Lower leg skin (tissue), 4 donors: ENCODE measurements around the gene TRIM45. TPM values are rescaled to one million over a fixed set of nuclear protein-coding genes. Genes with fewer than 3 reads are reported as not detected.

Experiments
- DNase-seq, 2 donors: peaks; one replicate each; pipeline ENCODE4 v3.0.0-alpha.2; 2019; ENCODE audit warnings: low spot score in 2 of 2
- H3K4me3 ChIP-seq: fragments of 200-600 bp; sonication (generic); 2 replicates; pipeline ENCODE4 v1.5.1; 2017; ENCODE audit warnings: mild to moderate bottlenecking, low read depth; ENCODE audit not compliant: poor library complexity, severe bottlenecking
- CTCF ChIP-seq, 3 donors: fragments of 450-650 bp; IDR thresholded peaks; one replicate each; pipeline ENCODE4 v1.5.1; 2016; ENCODE audit warnings: antibody characterized with exemption in 3 of 3, mild to moderate bottlenecking in 3 of 3, moderate library complexity in 2 of 3
- POLR2A ChIP-seq, 2 donors: fragments of 450-650 bp; IDR thresholded peaks; one replicate each; pipeline ENCODE4 v1.6.1; 2016 to 2017; ENCODE audit warnings: antibody characterized with exemption in 2 of 2, mild to moderate bottlenecking in 1 of 2, moderate library complexity in 1 of 2
- WGBS, 2 donors: methylation state at CpG; one replicate each; pipeline ENCODE4 v1.1.5; 2018; 5-methylcytosine and 5-hydroxymethylcytosine counted together
- intact Hi-C: fragments of 100-400 bp; cut with DNase I; formaldehyde crosslinking; loops from one replicate; pipeline ENCODE4 v1.15.0; 2023; ENCODE audit warnings: low total_unique reads
- total RNA-seq, 4 donors: library from RNA; depleted of rRNA; stranded (reverse); fragments of >200 nt; gene quantifications; one replicate each; pipeline ENCODE4 v1.1.0, GENCODE V29; 2016

Gene TRIM45
- total RNA-seq, 4 donors from 2014 or later = 0.84 to 3.9 (median 1.8) TPM

DNA sequence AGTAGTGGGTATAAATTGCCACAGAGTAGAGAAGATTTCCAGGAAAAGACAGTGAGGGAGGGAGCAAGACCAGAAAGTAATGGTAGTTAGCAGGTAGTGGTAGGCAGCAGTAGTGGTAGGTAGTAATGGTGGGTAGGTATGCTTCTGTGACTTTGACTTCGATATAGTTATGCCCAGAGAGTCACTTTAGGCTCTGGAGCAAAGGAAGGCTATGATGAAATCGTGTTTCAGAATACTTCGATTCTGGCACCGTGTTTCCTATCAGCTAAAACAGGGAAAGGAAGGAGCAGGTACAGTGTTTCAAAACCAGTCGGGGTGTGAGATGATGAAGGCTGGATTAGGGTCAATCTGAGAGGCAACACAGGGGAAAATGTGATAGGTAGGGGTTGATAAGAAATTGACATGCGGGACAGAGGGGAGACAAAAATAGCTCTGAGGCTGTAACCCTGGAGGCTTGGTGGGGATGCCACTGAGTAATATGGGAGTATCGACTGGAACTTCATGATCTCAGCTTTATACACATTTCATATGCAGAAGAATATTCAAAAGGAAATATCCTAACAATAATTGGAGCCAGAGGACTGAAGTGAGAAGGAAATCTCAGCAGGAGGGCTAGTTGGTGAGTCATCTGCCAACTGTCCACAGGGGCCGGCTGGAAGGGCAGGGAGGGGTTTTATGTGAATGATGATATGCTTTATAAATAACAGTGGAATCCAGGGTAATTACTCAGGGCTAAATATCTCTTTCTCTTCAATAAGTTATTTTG lies 25.2 kb upstream of the TRIM45 start:
- no peak for TF ChIP-seq CTCF (IDR thresholded peaks at IDR 0.05)
- no peak for TF ChIP-seq POLR2A (IDR thresholded peaks at IDR 0.05)
- 66 to 71% methylated on average over 8 of the region's 8 CpGs for WGBS, 2 donors
- no peak overlapping the region for H3K4me3 ChIP-seq
- intact Hi-C loops = no loop called here
- DNase-seq = no peak

DNA sequence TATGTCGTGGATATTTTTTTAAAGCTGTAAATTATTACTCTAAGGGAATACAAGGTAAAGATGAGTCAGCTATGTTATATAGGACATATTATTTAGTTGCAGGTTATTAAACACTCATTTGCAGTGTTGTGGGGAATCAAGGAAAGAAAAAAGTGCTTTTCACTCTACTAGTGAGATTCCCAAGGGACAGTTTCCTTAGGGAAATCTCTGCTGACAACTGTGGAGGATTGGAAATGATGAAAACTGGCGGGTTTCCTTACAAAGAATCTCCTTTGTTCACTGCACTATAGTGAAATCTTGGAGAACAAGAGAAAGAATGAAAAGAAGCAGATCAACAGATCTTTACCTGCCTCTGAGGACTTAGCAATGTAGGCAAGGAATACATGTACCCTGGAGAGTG lies 24.5 kb upstream of the TRIM45 start:
- intact Hi-C loops = no loop called here
- H3K4me3 ChIP-seq = no peak overlapping the region
- TF ChIP-seq CTCF (IDR thresholded peaks at IDR 0.05) (no peak), POLR2A (IDR thresholded peaks at IDR 0.05) (no peak)
- DNase-seq = no peak
- WGBS, 2 donors = 79 to 81% methylated on average over 2 of the region's 2 CpGs

GRCh38 chr1:117143871-117144270 lies 22.3 kb upstream of the TRIM45 start:
- 69 to 74% methylated on average over 3 of the region's 3 CpGs for WGBS, 2 donors
- H3K4me3 ChIP-seq = no peak overlapping the region
- DNase-seq = no peak
- TF ChIP-seq POLR2A (IDR thresholded peaks at IDR 0.05) = no peak
- no peak for TF ChIP-seq CTCF (IDR thresholded peaks at IDR 0.05)
- intact Hi-C loops = no loop called here

DNA sequence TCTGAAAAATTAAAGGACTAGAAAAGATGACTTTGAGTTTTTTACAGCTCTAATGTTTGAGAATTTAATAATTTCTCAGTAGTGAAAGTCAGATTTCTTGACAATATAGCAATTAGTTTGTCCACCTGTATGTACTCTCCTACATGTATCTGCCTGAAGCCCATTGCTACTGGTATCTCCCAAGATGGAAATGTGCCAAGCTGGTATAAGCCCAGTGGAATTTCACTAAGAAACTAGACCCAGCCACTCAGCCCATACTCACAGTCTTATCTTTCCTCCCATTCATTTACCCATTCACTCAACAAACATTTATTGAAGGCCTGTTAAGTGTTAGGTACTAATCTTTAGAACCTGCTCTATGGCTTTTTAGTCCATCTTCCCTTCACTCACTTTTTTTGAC lies 21.6 kb upstream of the TRIM45 start:
- TF ChIP-seq POLR2A (IDR thresholded peaks at IDR 0.05) (no peak), CTCF (IDR thresholded peaks at IDR 0.05) (no peak)
- no peak overlapping the region for H3K4me3 ChIP-seq
- no peak for DNase-seq
- intact Hi-C loops = no loop called here

DNA sequence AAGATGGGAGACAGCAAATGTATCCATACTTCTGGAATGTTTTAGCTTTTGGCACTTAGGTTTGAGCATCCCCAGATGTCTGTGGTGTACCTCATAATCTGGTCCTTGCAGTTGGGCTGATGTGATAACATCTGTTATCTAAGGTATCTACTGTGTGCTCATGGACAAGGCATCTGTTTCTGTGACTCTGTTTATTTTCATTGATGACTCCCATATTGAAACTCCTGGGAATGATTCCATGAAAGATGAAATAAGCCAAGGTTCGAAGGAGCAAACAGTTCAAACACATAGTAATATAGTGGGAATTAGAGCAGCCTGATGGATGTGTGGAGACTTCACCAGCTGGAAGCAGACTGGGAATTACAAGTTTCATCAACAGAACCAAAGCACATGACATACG lies 20.7 kb upstream of the TRIM45 start:
- H3K4me3 ChIP-seq = no peak overlapping the region
- no peak for DNase-seq
- WGBS, 2 donors = 77 to 86% methylated on average over 2 of the region's 2 CpGs
- no peak for TF ChIP-seq POLR2A (IDR thresholded peaks at IDR 0.05)
- no peak for TF ChIP-seq CTCF (IDR thresholded peaks at IDR 0.05)
- intact Hi-C loops = no loop called here

- WGBS, 2 donors = 87 to 95% methylated on average over 1 of the region's 1 CpG
- no peak for DNase-seq
- intact Hi-C loops = no loop called here
- no peak for TF ChIP-seq CTCF (IDR thresholded peaks at IDR 0.05)
- no peak for TF ChIP-seq POLR2A (IDR thresholded peaks at IDR 0.05)
- no peak overlapping the region for H3K4me3 ChIP-seq
Measured at GRCh38 chr1:117138561-117138960, 17.0 kb upstream of the TRIM45 start.
